ENCODE measurements around the gene ANKDD1A.

Gene ANKDD1A

DNA sequence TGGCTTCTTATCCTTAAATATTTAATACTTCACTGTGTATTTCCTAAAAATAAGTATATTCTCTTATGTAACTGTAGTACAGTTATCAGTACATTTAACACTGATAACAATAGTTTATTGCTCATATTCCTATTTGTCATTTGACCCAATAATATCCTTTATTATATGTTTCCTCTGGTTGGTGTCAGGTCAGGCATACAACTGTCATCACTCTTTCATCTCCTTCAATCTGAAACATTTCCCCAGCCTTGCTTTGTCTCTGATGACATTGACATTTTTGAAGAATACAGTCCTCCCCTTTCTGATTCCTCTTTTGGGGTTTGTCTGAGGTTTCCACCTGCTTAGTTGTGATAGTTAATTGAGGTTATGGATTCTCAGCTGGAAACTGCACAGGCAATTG lies 42.2 kb upstream of the ANKDD1A start:
- Histone ChIP-seq H2AFZ (ENCODE audit: low read depth, low read length, severe bottlenecking) (no peak overlapping the region), H3K9me2 (replicated peaks; ENCODE audit: insufficient read depth, low read length) (no peaks in the 10 kb centered on the region)

DNA sequence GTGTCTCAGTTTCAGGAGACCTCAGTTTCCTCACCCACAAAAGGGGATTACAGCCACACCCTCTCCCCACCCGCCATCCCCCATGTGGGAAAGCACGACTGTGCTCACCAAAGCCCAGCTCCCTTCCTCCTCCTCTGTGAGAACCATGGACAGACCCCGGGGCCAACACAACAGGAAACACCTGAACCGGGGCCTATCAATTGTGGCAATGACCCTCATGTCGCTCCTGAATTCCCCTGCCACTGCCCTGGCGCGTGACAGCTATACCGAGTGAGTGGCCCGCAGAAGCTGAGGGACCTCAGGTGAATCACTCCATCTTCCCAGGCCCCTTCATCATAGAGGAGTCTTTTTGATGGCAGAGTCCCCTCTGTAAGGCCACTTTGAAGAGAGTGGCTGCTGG lies 41.3 kb upstream of the ANKDD1A start:
- H3K36me3 ChIP-seq (ENCODE audit: low read length), result no peaks in the 10 kb centered on the region
- H3K27me3 ChIP-seq (ENCODE audit: low read length), result no peaks in the 10 kb centered on the region
- no peak overlapping the region for H3K4me2 ChIP-seq (ENCODE audit: low read depth, low read length, poor library complexity, severe bottlenecking)
- no peak overlapping the region for H2AFZ ChIP-seq (ENCODE audit: low read depth, low read length, severe bottlenecking)
- no peaks in the 10 kb centered on the region for H3K9me3 ChIP-seq (ENCODE audit: insufficient read depth, low read length)
- H3K9ac ChIP-seq (ENCODE audit: low read length), result no peak overlapping the region
- TF ChIP-seq, protein P1, sequence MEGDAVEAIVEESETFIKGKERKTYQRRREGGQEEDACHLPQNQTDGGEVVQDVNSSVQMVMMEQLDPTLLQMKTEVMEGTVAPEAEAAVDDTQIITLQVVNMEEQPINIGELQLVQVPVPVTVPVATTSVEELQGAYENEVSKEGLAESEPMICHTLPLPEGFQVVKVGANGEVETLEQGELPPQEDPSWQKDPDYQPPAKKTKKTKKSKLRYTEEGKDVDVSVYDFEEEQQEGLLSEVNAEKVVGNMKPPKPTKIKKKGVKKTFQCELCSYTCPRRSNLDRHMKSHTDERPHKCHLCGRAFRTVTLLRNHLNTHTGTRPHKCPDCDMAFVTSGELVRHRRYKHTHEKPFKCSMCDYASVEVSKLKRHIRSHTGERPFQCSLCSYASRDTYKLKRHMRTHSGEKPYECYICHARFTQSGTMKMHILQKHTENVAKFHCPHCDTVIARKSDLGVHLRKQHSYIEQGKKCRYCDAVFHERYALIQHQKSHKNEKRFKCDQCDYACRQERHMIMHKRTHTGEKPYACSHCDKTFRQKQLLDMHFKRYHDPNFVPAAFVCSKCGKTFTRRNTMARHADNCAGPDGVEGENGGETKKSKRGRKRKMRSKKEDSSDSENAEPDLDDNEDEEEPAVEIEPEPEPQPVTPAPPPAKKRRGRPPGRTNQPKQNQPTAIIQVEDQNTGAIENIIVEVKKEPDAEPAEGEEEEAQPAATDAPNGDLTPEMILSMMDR (IDR thresholded peaks at IDR 0.05; ENCODE audit: insufficient read depth, low read length, poor library complexity, severe bottlenecking), result no peak
- no peak for TF ChIP-seq EZH2phosphoT487 (conservative IDR thresholded peaks at IDR 0.05; ENCODE audit: low read length)
- no peaks in the 10 kb centered on the region for H4K20me1 ChIP-seq (ENCODE audit: low read depth, low read length)
- no peak overlapping the region for H3K27ac ChIP-seq (ENCODE audit: low read depth, low read length)
- H3K4me3 ChIP-seq (ENCODE audit: insufficient read depth, low read length, poor library complexity, severe bottlenecking), result no peak overlapping the region
- H3F3A ChIP-seq (ENCODE audit: insufficient read depth), result no peaks in the 10 kb centered on the region
- no peaks in the 10 kb centered on the region for H3K9me2 ChIP-seq (replicated peaks; ENCODE audit: insufficient read depth, low read length)
- H3K79me2 ChIP-seq (ENCODE audit: insufficient read depth, low read length), result no peaks in the 10 kb centered on the region

More for the DNA sequence above, 42.2 kb upstream of the ANKDD1A start:
- no peaks in the 10 kb centered on the region for H4K20me1 ChIP-seq (ENCODE audit: low read depth, low read length)
- no peak overlapping the region for H3K4me2 ChIP-seq (ENCODE audit: low read depth, low read length, poor library complexity, severe bottlenecking)
- H3F3A ChIP-seq (ENCODE audit: insufficient read depth), result no peaks in the 10 kb centered on the region
- H3K27me3 ChIP-seq (ENCODE audit: low read length), result no peaks in the 10 kb centered on the region
- H3K36me3 ChIP-seq (ENCODE audit: low read length), result no peaks in the 10 kb centered on the region
- no peak overlapping the region for H3K4me3 ChIP-seq (ENCODE audit: insufficient read depth, low read length, poor library complexity, severe bottlenecking)
- H3K27ac ChIP-seq (ENCODE audit: low read depth, low read length), result no peak overlapping the region
- H3K9ac ChIP-seq (ENCODE audit: low read length), result no peak overlapping the region
- TF ChIP-seq, protein P1 (IDR thresholded peaks at IDR 0.05; ENCODE audit: insufficient read depth, low read length, poor library complexity, severe bottlenecking), result no peak
- no peak for TF ChIP-seq EZH2phosphoT487 (conservative IDR thresholded peaks at IDR 0.05; ENCODE audit: low read length)
- H3K9me3 ChIP-seq (ENCODE audit: insufficient read depth, low read length), result no peaks in the 10 kb centered on the region
- no peaks in the 10 kb centered on the region for H3K79me2 ChIP-seq (ENCODE audit: insufficient read depth, low read length)

DNA sequence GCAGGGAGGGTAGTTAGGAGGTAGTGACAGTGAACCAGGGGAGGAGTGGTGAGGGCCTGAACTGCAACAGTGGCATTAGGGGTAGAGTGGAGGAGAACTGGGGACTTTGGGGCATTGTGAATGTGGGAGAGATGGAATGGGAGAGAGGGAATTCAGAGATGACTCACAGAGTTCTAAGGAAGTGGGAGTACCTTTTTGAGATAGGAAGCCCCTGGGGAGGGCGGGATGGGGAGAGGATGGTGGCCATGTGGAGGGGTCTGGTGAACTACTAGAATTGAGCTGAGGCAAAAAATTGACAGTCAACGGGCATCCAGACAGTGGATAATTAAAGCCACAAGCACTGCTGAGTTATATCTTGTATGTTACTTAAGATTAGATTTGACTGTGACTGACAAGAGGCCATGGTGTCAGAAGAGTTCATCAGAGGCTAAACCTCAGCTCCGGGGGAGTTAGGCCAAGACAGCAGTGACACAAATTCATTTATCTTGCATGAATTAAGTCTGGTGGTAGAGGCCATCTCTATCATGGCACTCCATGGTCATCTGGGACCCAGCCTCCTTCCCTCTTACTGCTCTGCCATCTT lies 36.0 kb upstream of the ANKDD1A start:
- no peaks in the 10 kb centered on the region for H3K79me2 ChIP-seq (ENCODE audit: insufficient read depth, low read length)
- no peak overlapping the region for H3K4me3 ChIP-seq (ENCODE audit: insufficient read depth, low read length, poor library complexity, severe bottlenecking)
- H3F3A ChIP-seq (ENCODE audit: insufficient read depth), result no peaks in the 10 kb centered on the region
- H3K27ac ChIP-seq (ENCODE audit: low read depth, low read length), result no peak overlapping the region
- H3K27me3 ChIP-seq (ENCODE audit: low read length), result no peaks in the 10 kb centered on the region
- no peak overlapping the region for H3K4me2 ChIP-seq (ENCODE audit: low read depth, low read length, poor library complexity, severe bottlenecking)
- no peak overlapping the region for H2AFZ ChIP-seq (ENCODE audit: low read depth, low read length, severe bottlenecking)
- H3K36me3 ChIP-seq (ENCODE audit: low read length), result no peaks in the 10 kb centered on the region
- H3K9me2 ChIP-seq (replicated peaks; ENCODE audit: insufficient read depth, low read length), result no peaks in the 10 kb centered on the region
- TF ChIP-seq, protein P1 (IDR thresholded peaks at IDR 0.05; ENCODE audit: insufficient read depth, low read length, poor library complexity, severe bottlenecking), result no peak
- no peak for TF ChIP-seq EZH2phosphoT487 (conservative IDR thresholded peaks at IDR 0.05; ENCODE audit: low read length)
- no peak overlapping the region for H3K9ac ChIP-seq (ENCODE audit: low read length)
- no peaks in the 10 kb centered on the region for H3K9me3 ChIP-seq (ENCODE audit: insufficient read depth, low read length)
- H4K20me1 ChIP-seq (ENCODE audit: low read depth, low read length), result no peaks in the 10 kb centered on the region
